NCI-H1436 (cell line): ENCODE results near the gene PIK3R4.

Source experiments
- DNase-seq: peaks from one replicate; lab custom pipeline; 2025; lab: John Stamatoyannopoulos, UW

Gene PIK3R4

DNA sequence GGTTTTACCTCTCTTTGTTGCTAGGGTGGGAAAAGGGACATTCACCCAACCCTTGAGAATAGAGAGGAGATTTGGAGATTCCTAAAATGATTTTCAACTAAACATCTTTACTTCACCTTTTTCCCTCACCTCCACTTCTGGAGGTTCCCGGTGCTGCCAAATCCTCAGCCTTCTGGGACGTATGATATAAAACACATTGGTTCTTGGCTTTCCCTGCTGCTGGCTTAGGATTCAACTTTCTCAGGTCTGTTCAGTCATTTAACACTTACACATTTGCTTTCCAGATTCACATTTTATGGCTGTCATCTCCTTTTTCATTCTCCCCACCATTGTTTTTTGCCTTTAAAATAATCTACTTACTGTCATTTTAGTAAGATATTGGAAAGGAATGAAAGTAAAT is 106.6 kb downstream of the PIK3R4 start:
- no peak for DNase-seq

DNA sequence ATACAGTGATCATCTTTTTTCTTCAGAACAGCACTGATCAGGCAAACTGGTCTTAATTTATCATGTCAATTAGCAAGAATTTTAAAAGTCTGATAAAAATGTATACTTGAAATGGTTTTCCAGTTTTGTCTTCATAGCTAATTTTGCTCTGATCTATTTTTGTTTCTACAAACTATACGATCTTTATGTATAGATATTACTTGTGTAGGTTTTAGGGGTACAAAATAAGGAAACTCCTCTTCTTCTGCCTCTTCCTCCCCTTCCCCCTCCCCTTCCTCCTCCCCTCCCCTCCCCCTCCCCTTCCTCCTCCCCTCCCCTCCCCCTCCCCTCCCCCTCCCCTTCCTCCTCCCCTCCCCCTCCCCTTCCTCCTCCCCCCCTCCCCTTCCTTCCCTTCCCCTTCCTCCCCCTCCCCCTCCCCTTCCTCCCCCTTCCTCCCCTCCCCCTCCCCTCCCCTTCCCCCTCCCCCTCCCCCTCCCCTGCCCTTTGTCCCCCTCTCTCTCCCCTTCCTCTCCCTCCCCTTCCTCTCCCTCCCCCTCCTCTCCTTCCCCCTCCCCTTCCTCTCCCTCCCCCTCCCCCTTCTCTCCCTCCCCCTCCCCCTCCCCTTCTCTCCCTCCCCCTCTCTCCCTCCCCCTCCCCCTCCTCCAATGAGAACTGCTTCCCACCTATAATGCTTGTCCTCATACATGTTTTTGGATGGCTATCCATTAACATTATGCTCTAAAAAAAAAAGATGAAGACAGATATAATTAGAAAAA is 110.0 kb downstream of the PIK3R4 start:
- no peak for DNase-seq

DNA sequence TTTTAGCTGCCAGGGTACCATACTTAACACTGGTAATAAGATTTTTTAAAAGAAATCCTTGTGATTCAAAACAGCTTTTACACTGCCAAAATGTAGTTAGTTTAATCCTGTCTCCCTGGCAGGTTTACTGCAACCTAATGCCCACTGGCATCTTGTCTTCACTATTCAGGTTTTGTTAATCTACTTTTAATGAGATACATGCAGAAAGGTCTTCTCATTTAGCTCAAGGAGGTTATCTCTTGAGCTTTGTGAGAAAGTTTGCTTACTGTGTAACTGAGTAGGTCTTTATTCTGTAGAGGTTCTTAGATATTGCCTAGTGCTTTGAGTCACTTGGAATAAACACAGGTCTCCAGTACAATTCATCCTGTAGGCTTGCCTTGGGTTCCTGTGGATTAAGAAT is 110.7 kb downstream of the PIK3R4 start:
- no peak for DNase-seq

DNA sequence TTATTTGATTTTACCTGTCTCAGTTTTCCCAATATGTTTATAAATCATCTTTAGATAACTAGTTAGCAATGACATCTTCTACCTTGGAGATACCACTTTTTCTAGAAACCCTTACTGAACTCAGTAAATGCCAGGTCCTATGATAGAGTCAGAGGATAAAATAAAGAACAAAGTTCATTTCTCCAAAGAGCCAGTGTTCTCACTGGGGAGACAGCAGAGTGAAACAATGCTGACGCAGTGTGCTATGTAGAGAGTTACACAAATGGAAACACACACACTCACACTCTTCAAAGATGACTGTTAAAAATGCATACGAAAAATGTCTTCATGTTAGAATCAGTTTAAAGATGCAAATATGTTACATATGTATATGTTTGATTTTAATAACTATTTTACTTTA is 111.3 kb downstream of the PIK3R4 start:
- DNase-seq = no peak
